GM20431 (cell line): Measurements from ENCODE around the gene SLC39A2.
"Not testable (repeated sequence)": the region's sequence is repeated elsewhere in the genome, so short reads cannot be mapped to it uniquely, and the experiment has no call there.

Source experiments
- in situ Hi-C: fragments of 300-500 bp; cut with MseI, MboI; formaldehyde crosslinking; loops from one replicate; pipeline ENCODE4 v1.15.0; 2020; ENCODE audit warnings: low sequenced_read_pairs; ENCODE audit not compliant: unreplicated experiment

SLC39A2 gene

DNA sequence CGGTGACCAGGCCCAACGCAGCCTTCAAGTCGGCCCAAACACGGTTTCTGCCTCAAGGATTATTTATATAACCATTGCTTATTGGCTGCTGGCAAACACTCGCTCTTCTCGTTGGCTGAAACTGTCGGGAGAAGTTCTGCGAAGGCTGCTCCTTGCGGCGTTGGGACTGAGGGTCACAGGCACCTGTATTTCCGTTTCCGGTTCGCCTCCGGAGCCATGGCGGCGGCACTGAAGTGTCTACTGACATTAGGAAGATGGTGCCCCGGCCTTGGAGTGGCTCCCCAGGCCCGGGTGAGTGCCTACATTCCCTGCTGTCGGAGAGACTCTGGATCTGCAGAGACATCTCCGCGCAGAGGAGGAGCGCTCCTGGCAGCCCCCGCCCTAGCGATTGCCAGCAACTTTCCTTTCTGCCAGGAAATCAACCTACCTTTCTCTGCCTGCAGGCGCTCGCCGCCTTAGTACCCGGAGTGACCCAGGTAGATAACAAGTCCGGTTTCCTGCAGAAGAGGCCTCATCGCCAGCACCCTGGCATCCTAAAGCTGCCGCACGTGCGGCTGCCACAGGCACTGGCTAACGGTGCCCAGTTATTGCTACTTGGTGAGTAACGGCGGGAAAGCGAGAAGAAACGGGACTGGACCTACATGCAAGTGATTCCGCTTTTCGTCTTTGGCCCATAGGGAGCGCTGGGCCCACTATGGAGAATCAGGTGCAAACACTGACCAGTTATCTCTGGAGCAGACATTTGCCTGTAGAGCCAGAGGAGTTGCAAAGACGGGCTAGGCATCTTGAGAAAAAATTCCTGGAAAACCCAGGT, 9.1 kb upstream of the SLC39A2 start, which contains the start of gene METTL17:
TSS of gene METTL17 (plus strand) at position 194 of the 814 bp plus-strand sequence. CDS start at position 217, 23 bp downstream.
- in situ Hi-C loops: no loop called here

DNA sequence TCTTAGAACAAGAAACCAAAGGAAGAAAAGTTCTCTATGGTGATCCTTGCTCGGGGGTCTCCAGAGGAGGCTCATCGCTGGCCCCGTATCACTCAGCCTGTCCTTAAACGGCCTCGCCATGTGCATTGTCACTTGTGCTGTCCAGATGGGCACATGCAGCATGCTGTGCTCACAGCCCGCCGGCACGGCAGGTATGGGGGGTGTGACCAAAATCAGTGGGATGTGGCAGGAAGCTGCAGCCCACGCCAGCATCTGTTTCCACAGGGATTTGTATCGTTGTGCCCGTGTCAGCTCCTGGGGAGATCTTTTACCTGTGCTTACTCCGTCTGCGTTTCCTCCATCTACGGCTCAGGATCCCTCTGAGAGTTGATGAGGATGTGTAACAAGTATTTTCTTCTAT, 2.6 kb upstream of the SLC39A2 start:
- in situ Hi-C loops: no loop called here

DNA sequence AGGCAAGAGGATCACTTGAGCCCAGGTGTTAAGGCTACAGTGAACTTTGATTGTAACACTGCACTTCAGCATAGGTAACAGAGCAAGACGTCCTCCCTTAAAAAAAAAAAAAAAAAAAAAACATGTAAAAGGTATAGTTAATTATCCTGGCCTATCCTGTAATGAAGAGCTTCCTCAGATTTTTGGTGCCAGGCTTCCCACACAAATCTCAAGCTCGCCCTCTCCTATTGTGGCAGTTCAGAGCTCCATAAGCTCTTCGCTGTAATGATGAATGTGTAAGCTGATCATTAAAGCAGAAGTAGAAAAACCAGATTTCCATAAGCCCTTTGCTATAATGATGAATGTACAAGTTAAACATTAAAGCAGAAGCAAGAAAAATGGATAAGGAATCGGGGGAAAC, 2.0 kb upstream of the SLC39A2 start:
- in situ Hi-C loops: no loop called here

DNA sequence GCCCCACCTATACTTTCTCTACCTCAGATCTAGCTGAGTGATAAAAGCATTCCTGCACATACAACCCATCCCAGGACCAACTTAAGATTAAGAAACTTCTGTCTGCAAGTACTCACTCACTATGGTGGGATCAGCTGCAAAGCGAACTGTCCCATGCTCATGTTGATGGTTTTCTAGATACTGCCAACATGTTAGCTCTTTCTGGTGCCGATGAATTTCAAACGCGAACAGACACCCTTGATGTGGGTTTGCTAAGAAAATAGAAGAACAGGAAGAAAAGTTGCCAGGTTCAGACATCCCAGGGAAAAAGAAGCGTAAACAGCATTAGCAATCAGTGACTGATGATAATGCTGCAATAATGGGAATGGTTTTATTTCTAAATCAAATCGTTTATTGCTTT, 1.5 kb upstream of the SLC39A2 start:
- in situ Hi-C loops: no loop called here

DNA sequence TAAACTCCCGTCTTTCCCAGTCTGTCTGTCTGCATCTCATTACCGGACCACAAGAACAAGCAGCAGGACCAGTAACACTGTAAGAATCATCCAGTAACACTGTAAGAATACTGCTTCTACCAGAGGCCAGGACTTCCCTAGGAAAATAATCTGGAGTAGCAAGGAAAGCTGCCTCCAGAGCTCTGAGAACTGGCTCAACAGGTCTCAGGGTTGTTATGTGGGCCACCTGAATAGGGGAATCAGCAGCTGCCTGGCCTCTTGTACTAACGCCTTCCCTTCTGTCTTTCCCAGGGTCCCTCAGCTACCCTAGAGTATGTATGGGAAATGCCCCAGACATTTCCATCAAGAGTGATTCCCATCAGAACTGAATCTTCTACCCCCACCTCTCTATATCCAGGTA, 954 bp upstream of the SLC39A2 start:
- in situ Hi-C loops: no loop called here

DNA sequence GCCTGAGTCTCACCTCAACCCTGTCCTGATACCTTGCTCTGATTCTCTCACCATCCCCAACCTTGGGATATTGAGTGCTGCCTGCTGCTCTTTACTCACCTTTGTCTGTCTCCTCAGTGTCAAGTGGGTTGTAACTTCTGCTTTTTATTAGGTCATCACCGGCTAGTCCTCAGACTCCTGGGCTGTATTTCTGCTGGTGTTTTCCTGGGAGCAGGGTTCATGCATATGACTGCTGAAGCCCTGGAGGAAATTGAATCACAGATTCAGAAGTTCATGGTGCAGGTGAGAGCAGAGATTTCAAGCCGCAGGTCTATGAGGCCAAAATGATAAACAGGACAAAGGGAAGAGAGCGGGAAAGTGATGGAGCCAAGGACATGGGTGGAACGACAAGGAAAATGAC, 498 bp downstream of the SLC39A2 start:
- in situ Hi-C loops: no loop called here

DNA sequence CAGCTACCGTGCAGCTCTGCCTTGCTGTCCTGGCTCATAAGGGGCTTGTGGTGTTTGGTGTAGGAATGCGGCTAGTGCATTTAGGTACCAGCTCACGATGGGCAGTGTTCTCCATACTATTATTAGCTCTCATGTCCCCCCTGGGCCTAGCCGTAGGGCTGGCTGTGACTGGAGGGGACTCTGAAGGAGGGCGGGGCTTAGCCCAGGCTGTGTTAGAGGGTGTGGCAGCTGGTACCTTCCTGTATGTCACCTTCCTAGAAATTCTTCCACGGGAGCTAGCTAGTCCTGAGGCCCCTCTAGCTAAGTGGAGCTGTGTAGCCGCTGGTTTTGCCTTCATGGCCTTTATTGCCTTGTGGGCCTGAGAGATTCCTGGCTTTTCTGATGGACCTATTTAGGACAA, 2.1 kb downstream of the SLC39A2 start:
- in situ Hi-C loops: no loop called here

DNA sequence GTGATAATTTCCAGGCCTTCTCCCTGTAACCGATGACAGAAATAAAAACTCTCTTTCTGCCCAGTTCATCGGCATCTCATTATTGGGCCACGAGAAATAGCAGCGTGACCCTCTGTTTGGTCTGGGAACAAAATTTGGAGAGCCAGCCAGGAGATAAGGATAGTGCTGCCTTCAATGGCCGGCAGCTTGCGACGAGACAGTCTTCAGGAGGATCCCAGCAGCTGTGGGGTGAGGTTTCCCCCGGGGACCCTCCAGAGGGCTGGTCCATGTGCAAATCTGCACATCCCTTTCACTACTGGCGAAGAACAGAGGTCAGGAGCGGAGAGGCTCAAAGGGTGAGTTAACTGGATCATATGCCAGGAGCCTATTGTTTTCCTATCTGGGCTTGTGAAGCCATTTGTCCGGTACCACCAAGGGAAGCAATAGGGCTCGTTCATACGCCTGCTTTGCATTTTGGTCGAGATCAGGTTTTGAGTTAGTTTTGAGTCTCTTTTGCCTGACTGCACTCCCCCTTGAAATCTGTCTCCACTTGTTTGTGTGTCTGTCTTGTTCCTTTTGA, 4.8 kb downstream of the SLC39A2 start:
- in situ Hi-C loops: no loop called here

DNA sequence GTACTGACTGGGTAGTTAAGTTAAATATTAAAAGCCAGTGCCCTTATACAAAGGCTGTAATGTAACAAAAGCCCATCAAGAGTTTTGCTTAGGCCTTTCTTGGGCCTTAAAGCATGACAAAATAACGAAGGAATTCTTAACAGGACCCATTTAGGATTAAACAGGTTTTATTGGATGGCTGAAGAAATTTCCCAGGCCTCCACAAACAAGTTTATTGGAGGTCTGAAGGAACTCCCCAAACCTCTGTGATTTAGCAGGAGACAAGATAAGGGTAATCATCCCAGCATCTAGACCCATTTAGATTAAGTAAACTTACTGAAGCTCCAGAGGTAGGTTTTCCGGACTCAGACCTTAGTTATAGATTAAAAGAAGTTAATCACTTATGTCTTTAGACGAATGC, 10.6 kb downstream of the SLC39A2 start:
- in situ Hi-C loops: not testable (repeated sequence)

DNA sequence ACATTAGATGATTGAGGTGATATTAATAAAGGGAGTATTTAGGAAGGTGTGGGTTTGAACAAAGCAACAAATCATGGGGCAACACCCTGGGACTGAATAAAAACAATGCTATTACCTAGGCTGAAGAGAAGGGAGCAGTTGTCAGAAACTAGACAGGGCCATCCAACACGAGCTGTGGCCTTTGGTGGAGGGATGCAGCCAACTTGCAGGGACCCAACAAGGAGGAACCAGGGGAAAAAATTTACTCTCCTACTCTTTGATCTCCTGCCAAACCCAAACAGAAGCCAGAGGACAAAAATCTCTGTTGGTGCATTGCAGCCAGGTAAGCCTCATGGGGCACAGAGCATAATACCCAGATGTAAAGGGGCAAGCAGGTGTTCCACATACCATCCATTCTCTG, 12.0 kb downstream of the SLC39A2 start:
- in situ Hi-C loops: no loop called here

DNA sequence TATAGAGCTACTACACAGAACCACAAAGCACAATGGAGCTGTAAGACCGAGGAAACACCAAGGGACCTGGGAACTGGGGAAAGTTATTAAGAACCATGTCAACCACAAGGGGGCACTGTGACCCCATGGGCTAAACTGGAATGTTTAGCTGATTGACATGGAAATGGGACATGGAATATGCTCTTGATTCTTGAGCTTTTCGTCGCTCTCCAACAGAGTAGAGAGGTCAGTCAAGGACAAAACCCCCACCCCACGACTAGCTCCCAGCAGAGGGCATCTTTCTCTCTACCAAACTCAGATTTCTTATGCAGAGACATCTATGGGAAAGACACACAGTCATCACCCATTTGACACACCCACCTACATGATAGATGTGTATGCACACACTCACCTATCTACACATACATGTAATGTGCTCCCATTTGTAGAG, 15.7 kb downstream of the SLC39A2 start:
- in situ Hi-C loops: no loop called here

DNA sequence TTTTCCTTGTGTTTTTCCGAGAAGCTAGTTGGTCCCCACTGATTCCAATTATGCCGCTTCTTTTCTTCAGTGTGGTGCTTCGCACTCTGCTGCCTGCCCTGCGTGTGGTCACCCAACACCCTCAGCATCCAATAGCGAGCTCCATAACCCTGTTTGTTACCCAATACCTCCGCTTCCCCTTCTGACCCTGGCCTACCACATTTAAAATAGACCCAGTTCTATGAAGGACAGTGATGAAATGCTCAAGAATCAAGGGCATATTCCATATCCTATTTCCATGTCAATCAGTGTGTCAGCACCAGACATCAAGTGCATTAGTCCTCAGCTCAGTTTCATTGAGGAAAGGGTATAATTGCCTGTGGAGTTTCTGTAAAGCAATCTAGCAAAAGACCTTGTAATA, 16.2 kb downstream of the SLC39A2 start:
- in situ Hi-C loops: no loop called here

DNA sequence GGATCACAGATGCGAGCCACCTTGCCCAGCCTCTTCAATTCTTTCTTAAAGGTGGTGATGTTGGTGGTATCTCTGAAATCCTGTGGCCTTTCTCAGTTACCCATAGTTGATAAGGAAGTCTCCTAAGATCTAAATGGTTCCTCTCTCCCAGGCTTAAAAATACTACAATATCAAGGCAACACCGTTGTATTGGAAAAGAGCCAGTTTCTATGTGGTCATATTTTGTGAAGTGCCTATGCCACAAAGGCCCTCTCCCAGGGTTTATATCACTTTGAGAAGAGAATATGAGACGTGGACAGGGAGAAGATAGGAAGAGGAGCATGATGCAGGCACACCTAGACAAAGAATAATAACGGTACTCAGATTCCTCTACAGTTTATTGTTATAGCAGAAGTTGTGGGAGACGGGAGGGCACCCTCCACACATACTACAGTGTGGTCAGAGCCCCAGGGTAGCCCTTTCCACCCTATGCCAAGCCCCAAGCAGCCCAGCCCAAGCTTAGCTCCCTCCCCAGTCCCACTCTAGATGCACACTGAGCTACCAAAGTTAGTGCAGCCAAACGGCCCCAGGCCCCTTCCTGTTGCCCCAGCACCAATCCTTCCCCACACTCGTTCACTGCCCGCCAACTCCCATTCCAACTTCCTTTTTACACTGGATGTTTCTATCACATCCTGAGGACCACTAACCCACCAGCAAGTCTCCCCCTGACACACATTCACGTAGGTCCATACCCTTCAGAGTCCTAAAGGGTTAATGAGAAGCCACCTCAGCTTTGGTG, 17.5 kb downstream of the SLC39A2 start:
- in situ Hi-C loops: no loop called here

DNA sequence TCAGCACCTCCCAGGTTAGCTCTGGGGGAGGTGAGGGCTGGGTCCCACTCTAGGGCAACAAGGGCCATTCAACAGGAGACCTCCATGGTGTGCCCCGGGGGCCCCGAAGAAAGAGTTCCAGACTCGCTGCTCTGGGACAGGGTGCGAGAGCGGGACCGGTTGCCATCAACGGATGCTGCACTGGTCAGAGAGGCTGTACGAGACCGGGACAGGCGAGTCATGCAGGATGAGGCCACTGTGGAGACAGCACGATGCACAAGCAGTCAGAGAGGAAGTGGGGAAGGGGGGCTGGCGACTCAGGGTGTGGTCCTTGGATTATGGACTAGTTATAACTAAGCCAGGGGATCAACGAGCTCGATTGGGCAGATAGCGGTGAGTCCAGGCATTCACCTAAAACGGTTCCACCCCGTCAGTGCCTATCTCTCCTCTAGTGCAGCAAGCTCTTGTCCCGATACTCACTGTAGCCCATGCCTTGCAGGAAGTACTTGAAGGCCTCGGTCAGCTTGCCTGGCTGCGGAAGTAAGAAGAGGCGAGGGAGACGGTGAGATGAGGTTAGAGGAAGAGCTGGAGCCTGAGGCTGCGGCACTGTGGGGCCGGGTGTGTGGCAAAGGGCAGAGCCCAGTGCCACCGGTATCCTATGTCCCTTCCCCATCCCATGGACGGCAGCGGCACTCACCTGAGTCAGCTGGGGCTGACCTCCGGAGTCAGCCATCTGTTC, 18.6 kb downstream of the SLC39A2 start:
- in situ Hi-C loops: no loop called here

DNA sequence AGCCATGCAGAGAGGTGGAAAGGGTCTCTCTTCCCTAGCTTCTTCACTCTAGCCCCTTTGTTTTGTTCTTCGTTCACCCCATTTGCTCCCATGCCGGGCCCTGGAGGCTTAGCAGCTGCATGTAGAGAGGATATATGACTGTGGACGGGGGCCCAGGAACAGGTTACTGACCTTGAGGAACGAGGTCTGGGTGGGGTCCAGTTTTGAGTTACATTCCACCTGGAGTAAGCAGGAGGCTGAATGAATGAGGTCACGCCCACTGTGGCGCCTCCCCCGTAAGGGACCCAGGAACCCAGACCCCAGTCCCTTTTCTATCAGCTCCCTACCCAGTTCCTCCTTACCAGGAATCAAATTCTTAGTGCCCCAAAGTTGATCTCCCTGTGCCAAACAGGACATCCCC, 19.2 kb downstream of the SLC39A2 start:
- in situ Hi-C loops: no loop called here

DNA sequence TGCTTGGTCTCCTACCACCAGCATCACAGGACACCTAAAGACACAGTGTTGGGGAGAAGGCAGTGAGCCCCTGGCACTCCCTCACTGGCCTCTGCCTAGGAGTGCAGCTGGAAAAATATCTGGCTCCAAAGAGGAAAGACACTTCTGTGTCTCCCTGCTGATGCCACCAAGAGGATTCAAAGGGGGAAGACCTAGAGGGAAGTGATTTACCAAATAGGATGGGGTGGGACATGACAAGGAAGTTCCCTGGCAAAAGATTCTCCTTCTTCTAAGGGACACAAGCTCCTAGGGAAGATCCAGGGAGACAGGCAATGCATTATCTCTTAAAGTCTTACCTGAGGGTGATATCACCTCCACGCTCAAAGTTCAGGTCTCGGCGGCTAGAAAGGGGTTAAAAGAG, 19.7 kb downstream of the SLC39A2 start:
- in situ Hi-C loops: no loop called here

DNA sequence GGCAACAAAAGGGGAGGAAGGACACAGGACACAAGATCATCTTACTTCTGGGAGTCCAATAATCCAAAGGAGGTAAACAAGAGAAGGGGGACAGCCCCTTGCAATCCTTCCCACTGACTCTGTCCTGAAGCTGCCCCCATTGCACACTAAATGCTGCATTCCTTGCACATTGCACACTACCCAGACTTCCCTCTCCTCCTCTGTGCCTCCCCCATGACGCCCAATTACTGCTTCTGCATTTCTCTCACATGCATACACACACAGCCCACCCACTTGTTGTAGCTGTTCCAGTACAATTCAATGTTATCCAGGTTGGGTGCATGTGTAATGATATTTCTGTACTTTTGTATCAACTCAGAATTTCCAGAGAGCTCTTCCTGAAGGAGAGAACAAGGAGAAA, 20.3 kb downstream of the SLC39A2 start:
- in situ Hi-C loops: no loop called here

DNA sequence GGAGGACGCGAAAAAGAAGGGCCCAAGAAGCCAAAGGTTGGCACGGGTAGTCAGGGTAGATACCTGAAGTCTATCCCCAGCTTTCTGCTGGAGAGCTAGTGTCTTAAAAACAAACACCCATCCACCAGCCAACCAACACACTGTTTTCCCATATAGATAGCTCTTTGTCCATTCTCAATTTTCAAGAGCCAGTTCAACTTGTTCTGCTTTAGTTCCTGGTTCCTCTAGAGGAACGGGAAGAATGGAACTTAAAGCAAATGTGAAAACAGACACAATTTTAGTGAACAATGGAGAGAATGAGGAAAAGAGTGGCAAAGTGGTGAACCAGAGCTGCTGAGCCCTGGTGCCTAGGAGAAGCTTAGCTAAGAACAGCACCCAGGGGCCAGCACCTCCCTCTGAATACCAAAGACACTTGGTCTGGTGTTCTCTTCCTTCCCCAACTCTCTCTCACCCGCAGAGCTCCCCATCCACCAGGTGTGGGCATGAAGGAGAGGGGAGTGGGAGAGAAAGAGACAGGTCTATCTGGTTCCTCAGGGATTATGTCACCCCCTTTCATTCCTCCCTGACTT, 22.0 kb downstream of the SLC39A2 start:
- in situ Hi-C loops: no loop called here

DNA sequence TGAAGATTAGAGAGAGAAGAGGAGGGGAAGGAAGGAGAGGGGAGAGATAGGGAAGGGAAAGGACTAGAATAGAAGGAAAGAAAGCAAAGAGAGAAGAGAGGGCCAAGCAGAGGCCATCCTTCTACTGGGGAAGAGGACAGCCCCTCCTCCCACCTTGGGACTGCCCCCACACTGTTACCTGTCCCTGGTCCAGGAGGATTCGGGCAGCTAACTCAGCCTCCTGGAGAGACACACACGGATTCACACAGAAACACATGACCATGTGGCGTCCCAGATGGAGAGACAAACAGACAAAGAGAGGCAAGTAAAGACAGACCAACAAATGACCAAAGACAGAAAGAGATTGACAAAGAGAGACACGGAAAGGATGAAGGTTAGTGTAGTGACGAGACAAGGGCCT, 23.6 kb downstream of the SLC39A2 start:
- in situ Hi-C loops: no loop called here

DNA sequence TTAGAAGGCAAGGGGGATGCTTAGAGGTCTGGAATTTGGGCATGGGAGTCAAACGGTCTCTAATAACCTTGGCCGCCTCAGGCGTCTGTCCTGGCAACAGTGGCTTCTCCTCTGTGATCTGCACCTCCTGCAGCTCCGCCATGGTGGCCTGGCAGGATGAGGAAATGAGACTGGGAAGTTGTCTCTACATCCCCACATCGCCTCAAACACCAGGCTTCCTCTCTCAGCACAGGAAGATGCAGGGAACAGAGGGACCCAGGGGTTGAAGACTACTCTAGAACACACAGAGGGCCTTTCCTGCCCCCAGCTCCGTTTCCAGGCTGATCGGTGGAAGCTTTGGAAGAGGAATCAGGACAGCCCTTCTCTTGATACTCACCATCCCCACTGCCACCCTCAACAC, 24.1 kb downstream of the SLC39A2 start:
- in situ Hi-C loops: no loop called here
